NCI-H1930 (cell line): ENCODE measurements around the gene SEMA3B.
A peak's percentile ranks its signal among the peaks of the same experiment; 100 is the strongest.
"Not testable (repeated sequence)": the region's sequence is repeated elsewhere in the genome, so short reads cannot be mapped to it uniquely, and the experiment has no call there.

Experiments
- DNase-seq, 2 experiments: peaks; one replicate each; lab custom pipeline; 2025; lab: John Stamatoyannopoulos, UW

The SEMA3B gene

DNA sequence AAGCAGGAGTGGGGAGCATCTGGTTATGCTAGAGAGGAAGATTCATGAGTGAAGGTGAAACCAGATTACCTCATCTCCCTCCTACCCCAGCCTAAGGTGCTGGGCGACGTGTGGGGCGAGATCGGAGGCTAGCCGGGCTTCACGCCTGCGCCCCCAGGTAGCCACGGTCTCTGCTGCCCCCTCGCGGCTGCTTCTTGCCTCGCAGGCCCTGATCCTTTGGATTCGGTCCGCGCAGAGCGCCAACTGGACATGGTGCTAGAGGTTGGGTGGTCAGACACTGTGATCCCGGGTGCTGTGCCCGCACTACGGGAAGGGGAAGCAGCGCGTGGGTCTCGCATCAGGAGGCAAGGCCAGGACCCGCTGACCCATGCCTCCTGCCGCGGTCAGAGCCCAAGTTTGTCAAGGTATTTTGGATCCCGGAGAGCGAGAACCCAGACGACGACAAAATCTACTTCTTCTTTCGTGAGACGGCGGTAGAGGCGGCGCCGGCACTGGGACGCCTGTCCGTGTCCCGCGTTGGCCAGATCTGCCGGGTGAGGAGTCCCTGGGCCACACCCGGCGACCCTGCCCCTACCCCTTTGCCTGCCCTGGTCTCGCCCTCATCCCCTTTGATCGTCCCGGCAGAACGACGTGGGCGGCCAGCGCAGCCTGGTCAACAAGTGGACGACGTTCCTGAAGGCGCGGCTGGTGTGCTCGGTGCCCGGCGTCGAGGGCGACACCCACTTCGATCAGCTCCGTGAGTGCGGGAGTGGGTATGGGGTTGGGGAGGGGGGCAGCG is 4.2 kb downstream of the SEMA3B start:
- DNase-seq, result peak; percentile 33 to 74

DNA sequence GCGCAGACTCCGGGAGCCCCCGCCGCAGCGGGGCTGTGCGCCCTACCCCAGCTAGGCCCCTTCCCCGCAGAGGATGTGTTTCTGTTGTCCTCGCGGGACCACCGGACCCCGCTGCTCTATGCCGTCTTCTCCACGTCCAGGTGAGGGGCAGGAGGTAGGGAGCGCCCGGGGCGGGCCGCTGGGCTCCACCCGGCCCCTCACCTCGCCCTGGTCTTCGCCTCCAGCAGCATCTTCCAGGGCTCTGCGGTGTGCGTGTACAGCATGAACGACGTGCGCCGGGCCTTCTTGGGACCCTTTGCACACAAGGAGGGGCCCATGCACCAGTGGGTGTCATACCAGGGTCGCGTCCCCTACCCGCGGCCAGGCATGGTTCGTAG is 4.7 kb downstream of the SEMA3B start:
- no peak for DNase-seq

DNA sequence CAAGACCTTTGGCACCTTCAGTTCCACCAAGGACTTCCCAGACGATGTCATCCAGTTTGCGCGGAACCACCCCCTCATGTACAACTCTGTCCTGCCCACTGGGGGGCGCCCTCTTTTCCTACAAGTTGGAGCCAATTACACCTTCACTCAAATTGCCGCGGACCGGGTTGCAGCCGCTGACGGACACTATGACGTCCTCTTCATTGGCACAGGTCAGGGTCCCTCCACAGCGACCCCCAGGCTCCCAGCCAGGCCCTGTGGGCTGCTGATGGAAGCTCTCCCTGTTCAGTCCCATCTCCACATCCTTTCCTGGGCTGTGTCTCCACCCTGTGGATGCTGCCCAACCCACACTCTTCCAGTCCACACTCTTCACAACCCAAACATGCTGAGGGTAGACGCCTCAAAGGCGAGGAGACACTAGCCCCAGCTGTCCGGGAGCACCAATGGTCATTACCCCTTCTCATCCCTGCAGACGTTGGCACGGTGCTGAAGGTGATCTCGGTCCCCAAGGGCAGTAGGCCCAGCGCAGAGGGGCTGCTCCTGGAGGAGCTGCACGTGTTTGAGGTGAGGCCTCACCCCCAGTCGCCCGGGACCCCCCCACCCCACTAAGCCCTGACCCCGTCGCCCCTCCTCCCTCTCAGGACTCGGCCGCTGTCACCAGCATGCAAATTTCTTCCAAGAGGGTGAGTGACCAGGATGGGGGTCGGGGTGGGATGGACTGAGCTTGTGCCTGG is 5.6 kb downstream of the SEMA3B start:
- peak; percentile 39 to 56 for DNase-seq

DNA sequence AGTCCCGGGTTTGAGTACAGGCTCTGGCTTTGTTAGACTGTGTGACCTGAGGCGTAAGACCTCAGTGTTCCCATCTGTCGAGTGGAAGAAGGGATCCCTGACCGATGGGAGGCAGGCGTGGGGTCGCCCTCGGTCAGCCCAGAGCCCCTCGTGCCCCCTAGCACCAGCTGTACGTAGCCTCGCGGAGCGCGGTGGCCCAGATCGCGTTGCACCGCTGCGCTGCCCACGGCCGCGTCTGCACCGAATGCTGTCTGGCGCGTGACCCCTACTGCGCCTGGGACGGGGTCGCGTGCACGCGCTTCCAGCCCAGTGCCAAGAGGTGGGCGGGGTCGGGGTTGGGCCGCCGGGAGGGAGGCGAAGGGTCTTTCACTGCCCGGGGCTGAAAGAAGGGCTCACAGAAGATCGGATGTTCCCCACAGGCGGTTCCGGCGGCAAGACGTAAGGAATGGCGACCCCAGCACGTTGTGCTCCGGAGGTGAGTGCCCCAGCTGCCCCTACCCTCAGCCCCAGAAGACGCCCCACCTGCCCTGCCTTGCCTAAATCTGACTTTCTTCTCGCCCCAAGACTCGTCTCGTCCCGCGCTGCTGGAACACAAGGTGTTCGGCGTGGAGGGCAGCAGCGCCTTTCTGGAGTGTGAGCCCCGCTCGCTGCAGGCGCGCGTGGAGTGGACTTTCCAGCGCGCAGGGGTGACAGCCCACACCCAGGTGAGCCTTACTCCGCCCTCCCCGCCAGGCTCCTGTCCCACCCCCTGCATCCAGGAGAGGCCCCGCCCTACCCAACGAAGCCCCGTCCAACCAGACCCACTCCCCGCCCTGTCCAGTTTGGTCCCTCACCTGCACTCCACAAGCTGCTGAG is 6.4 kb downstream of the SEMA3B start:
- no peak for DNase-seq

DNA sequence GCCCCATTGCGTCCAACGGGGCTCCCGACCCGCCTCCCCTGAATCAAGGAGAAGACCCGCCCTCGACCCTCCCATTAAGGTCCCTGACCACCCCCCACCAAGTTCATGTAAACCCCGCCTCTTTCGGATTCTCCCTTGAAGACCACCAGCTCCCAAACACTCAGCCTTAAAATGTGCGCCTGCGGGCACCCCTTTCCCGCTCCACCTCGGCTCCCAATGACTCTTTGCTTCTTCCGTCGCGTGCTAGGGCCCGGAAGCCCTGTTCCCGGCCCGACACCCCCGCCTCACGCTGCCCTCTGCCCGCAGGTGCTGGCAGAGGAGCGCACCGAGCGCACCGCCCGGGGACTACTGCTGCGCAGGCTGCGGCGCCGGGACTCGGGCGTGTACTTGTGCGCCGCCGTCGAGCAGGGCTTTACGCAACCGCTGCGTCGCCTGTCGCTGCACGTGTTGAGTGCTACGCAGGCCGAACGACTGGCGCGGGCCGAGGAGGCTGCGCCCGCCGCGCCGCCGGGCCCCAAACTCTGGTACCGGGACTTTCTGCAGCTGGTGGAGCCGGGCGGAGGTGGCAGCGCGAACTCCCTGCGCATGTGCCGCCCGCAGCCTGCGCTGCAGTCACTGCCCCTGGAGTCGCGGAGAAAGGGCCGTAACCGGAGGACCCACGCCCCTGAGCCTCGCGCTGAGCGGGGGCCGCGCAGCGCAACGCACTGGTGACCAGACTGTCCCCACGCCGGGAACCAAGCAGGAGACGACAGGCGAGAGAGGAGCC is 7.2 kb downstream of the SEMA3B start:
- peak; percentile 14 to 17 for DNase-seq

DNA sequence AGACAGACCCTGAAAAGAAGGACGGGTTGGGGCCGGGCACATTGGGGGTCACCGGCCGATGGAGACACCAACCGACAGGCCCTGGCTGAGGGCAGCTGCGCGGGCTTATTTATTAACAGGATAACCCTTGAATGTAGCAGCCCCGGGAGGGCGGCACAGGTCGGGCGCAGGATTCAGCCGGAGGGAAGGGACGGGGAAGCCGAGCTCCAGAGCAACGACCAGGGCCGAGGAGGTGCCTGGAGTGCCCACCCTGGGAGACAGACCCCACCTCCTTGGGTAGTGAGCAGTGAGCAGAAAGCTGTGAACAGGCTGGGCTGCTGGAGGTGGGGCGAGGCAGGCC is 7.8 kb downstream of the SEMA3B start:
- no peak for DNase-seq

DNA sequence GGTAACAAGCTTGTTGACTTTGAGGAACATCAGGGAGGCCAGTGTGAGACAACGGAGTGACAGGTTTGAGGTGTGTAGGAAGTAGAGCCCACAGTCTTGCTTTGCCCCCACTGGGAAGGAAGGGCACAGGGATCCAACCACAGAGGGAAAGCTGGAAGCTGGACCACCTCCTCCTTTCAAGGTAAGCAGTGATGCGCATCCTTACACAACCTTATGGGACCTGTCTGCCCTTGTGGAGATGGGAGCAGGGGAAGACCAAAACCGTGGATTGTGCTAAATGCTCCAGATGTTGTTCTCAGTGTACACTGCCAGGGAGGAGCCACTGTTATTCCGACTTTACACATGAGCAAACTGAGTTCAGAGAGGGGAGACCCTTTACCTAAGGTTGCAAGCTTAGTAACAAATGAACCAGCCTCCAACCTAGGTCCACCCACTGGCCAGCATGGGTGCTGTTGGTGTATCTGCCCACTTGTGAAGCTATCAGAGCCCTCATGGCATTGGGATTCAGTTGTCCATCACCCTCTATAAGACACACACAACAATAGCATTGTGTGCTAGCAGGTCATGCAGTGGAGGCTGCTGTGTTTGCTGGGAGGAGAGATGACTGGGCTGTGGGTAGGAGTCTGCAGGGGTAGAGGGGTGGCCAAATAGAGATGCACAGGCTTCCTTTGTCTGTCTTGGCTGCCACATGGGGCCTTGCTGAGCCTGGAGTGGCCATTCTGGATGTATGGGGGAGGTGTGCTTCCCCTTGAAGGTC is 9.4 kb downstream of the SEMA3B start:
- no peak for DNase-seq

DNA sequence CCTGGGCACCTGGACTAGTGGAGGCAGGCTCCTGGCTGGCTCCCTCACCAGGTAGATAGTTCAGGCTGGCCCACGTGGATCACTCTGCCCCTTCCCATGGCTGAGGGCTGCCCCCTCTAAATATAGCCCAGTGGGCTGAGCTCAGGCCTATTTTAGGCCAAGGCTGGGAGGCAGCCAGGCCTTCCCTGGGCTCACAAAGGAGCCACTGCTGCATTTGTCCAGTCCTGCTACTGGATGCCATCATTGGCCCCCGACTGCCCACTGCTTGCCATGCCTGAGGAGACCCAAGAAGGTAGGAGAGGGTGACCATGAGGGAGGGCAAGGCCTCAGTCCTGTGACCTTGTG is 9.9 kb downstream of the SEMA3B start, which contains the start of gene LSMEM2:
LSMEM2 (plus strand) TSS at position 208 of the 345 bp plus-strand sequence; CDS start at position 235, 27 bp downstream.
- DNase-seq, result no peak

DNA sequence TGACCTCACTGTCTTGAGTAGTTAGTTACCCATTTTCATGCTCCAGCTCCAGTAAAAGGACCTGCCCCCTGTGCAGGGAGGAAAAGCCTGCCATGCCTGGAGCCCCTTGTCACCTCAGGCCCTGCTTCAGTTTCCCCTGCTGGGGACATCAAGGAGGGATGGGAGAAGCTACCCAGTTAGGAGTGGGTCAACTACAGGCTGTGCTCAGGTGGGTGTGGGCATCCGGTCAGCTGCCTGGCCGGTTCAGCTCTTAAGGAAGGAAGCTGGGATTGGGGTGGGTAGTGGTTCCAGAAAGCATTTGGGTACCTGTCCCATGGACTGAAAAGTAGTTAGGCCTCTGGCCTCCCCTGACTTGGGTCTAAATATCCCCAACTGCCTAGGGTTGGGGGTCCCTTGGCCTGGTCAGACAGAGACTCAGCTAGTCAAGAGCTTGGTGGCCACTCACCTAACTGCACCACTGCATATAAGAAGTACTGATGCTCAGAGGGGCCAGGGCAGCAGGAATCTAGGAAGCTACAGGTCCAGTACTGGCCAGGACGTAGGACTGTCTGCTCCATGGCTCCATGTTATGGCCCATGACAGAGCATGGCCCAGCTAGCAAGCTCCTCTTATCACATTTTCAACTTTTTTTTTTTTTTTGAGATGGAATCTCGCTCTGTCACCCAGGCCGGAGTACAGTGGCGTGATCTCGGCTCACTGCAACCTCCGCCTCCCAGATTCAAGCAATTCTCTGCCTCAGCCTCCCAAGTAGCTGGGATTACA is 10.5 kb downstream of the SEMA3B start:
- DNase-seq, result no peak

DNA sequence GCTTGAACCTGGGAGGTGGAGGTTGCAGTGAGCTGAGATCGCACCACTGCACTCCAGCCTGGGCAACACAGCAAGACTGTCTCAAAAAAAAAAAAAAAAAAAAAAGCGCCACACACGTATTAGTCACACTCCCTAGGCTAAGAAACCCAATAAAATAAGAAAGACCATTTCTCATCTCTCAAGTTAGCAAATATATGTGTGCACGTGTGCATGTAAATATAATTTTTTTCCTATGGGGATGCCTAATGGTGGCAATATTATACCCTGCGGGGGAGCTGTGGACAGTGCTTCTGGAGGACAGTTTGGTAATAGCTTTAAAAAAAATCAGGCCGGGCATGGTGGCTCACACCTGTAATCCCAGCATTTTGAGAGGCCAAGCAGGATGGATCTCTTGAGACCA is 15.2 kb downstream of the SEMA3B start:
- DNase-seq, result not testable (repeated sequence)

DNA sequence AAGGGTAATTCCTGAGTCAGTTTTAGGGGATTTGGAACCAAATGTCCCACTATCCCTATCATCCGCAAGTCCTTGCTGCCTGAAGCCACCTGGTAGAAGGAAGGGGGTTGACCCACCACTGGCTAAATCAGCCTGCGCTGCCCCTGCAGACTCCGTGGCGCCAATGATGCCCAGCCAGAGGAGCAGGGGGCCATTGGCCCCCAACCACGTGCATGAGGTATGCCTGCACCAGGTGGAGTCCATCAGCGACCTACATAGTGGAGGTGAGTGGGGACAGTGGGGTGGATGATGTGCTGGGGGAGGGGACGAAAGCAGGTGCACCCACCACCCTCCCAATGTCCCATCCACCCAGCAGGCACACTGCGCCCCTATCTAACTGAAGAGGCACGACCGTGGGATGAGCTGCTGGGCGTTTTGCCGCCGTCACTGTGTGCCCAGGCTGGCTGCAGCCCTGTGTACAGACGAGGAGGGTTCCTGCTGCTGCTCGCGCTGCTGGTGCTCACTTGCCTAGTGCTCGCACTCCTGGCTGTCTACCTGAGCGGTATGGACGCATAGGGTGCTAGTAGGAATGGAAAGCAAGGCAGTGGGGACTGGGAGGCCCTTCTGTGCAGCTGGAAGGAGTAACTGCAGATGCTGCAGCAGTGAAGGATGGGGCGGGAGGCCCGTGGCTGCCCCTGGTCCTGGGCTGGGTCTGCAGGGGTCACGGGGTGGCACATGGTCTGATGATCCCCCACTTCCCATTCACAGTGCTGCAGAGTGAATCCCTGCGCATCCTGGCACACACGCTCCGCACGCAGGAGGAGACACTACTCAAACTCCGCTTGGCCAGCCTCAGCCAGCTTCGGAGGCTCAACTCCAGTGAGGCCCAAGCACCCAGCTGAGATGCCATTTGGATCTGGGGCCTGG is 17.6 kb downstream of the SEMA3B start:
- DNase-seq, result no peak

DNA sequence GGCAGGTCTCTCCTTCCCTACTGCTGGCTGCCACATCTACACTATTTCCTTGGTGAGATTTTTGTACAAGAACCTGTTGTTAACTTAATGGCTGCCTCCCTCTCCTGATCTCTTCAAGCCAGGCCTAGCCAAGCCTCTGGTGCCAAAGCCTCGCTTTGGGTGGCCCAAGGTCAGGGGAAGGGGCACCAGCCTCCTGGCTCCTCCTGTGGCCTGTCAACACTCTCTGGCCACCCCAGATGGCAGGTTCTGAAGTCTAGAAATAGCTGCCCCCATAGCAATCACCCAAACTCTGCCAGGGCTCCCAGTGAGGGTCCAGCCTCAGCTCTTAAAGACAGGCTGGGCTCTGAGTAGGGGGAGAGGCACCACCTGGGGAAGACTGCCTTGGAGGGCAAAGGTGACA is 18.3 kb downstream of the SEMA3B start:
- no peak for DNase-seq

DNA sequence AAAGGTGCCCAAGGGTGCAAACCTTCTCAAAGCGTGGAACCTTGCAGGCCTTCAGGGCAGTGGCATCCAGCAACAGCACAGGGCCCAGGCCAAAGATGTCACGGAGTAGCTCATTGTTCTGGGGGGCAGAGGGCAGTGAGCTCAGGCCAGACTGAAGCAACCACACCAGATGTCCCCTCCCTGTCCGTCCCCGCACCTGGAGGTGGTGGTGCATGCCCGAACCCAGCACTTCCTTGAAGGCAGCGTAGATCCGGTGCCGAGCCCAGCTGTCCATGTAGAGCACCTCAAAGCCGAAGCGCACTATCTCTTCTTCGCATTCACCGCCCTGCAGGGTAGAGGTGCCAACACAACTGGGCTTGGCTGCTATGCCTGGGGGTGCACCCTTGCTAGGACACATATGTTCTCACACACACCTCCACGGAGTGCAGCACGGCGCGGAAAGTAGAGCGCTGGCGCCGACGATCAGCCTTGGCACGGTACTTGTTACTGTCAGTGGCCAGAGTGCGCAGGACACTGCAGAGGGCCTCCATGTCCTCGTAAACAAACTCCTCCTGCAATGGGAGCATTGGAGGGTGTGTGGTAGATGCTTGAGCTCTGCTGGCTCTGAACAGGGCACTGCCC is 19.6 kb downstream of the SEMA3B start:
- DNase-seq, result no peak

DNA sequence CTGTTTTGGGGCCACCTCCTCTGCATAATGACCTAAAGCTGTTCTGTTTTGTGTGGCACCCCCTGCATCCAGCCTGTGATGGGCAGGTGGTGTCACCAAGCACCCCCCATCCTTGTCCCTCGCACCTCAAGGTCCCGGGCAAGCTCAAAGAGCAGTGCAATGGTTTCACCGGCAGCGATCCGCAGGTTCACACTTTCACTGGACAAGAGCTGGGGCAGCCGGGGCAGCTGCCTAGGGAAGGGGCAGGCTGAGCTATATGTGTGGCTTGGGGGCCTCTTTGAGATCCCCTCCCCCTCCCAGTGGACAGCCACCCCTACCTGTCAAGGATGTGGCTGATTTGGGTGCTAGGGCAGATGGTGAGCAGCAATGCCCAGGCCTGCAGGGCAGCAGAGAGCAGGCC is 20.2 kb downstream of the SEMA3B start:
- no peak for DNase-seq

DNA sequence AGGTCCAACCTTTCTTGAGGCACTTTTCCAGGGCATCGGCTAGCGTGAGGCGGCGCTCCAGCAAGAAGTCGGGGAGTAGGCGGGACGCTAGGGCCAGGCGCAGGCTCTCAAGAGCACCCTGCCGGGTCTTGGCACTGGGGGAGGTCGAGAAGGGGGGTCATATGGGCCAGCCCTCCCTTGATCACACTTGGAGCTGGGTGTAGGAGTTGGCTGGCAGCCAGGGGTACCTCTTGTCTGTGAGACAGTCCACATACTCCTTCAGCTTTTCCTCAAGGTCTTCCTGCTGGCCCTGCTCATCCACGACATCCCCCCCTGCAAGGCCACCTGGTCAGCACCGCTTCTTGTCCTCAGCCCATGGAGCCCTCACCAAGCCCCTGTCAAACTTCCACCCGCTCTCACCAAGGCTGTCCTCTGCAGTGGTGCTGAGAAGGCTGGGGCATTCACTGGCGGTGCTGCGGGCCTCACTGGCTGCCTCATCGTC is 21.3 kb downstream of the SEMA3B start:
- no peak for DNase-seq

DNA sequence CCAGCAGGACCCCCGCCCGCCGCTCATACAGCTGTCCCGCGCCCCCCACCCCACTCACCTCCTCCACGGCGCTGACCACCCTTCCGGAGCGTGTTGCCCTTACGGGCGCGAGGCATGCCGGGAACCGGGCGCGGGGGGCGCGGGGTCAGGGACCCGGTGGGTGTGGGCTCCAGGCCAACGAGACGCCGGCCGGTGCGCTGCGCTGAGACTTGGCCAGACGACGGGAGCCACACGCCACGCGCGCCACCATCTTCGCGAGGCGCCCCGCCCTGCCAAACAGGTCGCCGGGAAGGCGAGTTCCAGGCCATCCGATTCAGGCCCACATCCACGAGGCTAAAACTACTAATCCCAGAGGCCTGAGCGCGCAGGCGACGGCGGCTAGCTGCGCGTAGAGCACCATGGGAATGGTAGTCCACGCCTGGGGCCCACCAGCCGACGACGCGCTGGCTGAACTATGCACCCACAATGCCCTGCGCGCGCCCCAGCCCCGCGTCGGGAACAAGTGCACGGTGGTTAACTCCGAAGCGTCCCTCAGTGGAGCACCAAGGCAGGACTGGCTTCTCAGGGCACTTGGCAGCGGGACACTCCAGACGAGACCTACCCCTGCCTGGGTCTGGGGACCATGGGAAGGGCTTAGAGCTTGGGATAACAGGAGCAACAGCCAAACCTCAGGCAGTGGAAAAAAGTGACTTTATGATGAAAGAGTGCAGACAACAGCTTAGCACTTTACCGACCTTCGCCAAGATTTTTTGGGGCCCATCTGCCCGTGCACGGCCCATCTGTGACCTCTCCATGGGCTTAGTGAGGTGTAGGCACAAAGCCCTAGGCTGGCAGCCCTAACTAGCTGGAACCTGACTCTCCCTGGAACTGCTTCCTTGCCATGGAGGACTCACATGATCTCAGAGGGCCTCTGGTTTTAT is 23.5 kb downstream of the SEMA3B start, which contains the start of gene IFRD2:
IFRD2 (minus strand) TSS at position 271 of the 920 bp plus-strand sequence; CDS start at position 116, 155 bp downstream.
- DNase-seq, result peak; percentile 91 to 92

DNA sequence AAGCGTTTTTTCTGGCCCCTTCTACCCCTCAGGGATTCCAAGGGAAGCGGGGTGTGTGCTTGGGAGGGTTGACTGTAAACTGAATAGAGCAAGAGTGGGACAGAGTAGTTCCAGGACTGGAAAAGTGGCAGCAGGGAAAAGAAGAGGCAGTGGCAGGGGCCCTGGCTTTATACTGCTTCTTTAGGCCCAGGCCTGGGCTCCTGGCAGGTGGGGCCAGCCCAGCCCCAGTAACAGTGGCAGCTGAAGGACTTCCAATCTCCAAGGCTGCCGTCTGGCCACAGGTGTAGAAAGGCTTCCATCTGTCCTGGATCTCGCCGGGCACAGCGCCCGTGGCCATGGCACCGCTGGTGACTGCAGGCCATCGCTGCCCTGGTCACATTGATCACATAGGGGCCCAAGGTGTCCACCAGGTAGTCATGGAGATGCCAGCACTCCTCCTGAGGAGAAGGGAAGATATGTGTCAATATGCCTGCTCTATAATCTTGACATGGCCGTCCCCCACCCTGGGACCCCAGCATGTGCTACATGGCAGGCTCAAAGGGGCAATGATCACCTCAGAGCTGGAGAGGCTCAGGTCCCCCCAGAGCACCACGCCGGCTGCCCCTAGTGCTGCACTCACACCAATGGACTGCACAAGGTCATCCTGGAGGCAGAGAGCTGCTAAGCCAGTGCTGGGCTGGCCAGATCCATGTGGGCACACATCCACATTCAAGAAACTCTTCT is 24.3 kb downstream of the SEMA3B start:
- no peak for DNase-seq
